Measurements from ENCODE around the gene KCTD6.

KCTD6 gene

GRCh38 chr3:58535531-58536500 lies 43.9 kb downstream of the KCTD6 start:
- no peak for TF ChIP-seq CTCF (IDR thresholded peaks at IDR 0.05; ENCODE audit: low read depth, low read length, missing control alignments)
- no peak for DNase-seq (ENCODE audit: extremely low read depth, low read depth)
- H3K4me3 ChIP-seq (replicated peaks; ENCODE audit: low read depth, low read length) = no peak overlapping the region

GRCh38 chr3:58536501-58537411 lies 44.9 kb downstream of the KCTD6 start, which contains the start of gene ACOX2:
ACOX2 (minus strand) TSS chr3:58537190; CDS start chr3:58535106, 2,084 bp downstream.
- no peak for TF ChIP-seq CTCF (IDR thresholded peaks at IDR 0.05; ENCODE audit: low read depth, low read length, missing control alignments)
- no peak for DNase-seq (ENCODE audit: extremely low read depth, low read depth)
- peak within 1 kb of the TSS; percentile 13 for H3K4me3 ChIP-seq (replicated peaks; ENCODE audit: low read depth, low read length)

GRCh38 chr3:58537412-58538301 lies 45.8 kb downstream of the KCTD6 start:
- no peak for TF ChIP-seq CTCF (IDR thresholded peaks at IDR 0.05; ENCODE audit: low read depth, low read length, missing control alignments)
- DNase-seq (ENCODE audit: extremely low read depth, low read depth) = no peak
- H3K4me3 ChIP-seq (replicated peaks; ENCODE audit: low read depth, low read length) = no peak overlapping the region

- DNase-seq (ENCODE audit: extremely low read depth, low read depth) = no peak
- no peak for TF ChIP-seq CTCF (IDR thresholded peaks at IDR 0.05; ENCODE audit: low read depth, low read length, missing control alignments)
- no peak overlapping the region for H3K4me3 ChIP-seq (replicated peaks; ENCODE audit: low read depth, low read length)
These were observed 47.7 kb downstream of the KCTD6 start for GRCh38 chr3:58539626-58540025.

GRCh38 chr3:58540176-58540858 lies 48.4 kb downstream of the KCTD6 start:
- no peak for TF ChIP-seq CTCF (IDR thresholded peaks at IDR 0.05; ENCODE audit: low read depth, low read length, missing control alignments)
- H3K4me3 ChIP-seq (replicated peaks; ENCODE audit: low read depth, low read length) = no peak overlapping the region
- DNase-seq (ENCODE audit: extremely low read depth, low read depth) = no peak

All from HFF-Myc (cell line).